ENCODE results near the gene MALSU1. TPM values are rescaled to one million over a fixed set of nuclear protein-coding genes. Genes with fewer than 3 reads are reported as not detected.

Gene MALSU1
- total and polyA plus RNA-seq, 4 donors, result 30.3 to 84.6 (median 40.5) TPM

DNA sequence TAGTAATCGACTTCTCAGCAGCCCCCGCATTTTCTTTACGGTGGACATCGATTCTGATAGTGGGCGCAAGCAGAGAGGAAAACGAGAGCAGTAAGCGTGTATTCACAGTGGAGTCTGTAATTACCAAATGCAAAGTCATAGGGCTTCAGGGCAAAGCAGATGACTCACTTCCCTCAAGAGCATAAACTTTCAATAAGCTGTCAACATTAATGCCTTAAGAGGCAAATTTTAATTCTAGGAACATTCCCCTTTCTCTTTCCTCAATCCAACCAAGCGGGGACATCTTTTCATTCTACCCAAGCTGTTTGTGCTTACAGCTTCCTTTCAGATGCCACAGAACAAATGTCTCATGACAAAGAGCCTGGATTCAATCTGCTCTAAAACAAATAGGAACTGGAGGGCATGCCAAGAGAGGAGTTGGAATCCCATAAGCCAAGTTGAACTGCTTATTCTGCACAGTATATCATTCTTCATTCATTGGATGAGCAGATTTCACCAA lies 48.6 kb downstream of the MALSU1 start:
- Histone ChIP-seq H3K9ac (ENCODE audit: low read depth in 1 of 2, low read length in 2 of 2) (no peak overlapping the region), H3K27ac (ENCODE audit: low read depth in 1 of 2, low read length in 2 of 2) (no peak overlapping the region), H3K4me3 (ENCODE audit: low read depth in 1 of 3, low read length in 3 of 3) (no peak overlapping the region), H3K9me3 (ENCODE audit: control insufficient read depth in 4 of 4, low read length in 3 of 4) (no peaks in the 10 kb centered on the region), H3K36me3 (ENCODE audit: control insufficient read depth in 4 of 4, insufficient read depth in 3 of 4, low read depth in 1 of 4, low read length in 3 of 4) (no peaks in the 10 kb centered on the region), H3K27me3 (ENCODE audit: control insufficient read depth in 4 of 4, insufficient read depth in 4 of 4, low read length in 3 of 4) (no peaks in the 10 kb centered on the region), H3K4me1 (ENCODE audit: control insufficient read depth in 4 of 4, insufficient read depth in 4 of 4, low read length in 3 of 4) (no peaks in the 10 kb centered on the region)
- DNase-seq (ENCODE audit: low spot score), result no peak
- TF ChIP-seq ZBTB33 (IDR thresholded peaks at IDR 0.05) (no peak), FOXA2 (IDR thresholded peaks at IDR 0.05) (no peak), RAD21 (IDR thresholded peaks at IDR 0.05) (no peak), JUND (IDR thresholded peaks at IDR 0.05) (no peak), GABPA (IDR thresholded peaks at IDR 0.05 in 1 of 2, conservative IDR thresholded peaks at IDR 0.05 in 1 of 2) (no peak), RXRA (IDR thresholded peaks at IDR 0.05) (no peak), NR2F2 (IDR thresholded peaks at IDR 0.05) (no peak)
- TF ChIP-seq, protein P1, sequence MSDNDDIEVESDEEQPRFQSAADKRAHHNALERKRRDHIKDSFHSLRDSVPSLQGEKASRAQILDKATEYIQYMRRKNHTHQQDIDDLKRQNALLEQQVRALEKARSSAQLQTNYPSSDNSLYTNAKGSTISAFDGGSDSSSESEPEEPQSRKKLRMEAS (IDR thresholded peaks at IDR 0.05), result no peak
- TF ChIP-seq, protein P2, sequence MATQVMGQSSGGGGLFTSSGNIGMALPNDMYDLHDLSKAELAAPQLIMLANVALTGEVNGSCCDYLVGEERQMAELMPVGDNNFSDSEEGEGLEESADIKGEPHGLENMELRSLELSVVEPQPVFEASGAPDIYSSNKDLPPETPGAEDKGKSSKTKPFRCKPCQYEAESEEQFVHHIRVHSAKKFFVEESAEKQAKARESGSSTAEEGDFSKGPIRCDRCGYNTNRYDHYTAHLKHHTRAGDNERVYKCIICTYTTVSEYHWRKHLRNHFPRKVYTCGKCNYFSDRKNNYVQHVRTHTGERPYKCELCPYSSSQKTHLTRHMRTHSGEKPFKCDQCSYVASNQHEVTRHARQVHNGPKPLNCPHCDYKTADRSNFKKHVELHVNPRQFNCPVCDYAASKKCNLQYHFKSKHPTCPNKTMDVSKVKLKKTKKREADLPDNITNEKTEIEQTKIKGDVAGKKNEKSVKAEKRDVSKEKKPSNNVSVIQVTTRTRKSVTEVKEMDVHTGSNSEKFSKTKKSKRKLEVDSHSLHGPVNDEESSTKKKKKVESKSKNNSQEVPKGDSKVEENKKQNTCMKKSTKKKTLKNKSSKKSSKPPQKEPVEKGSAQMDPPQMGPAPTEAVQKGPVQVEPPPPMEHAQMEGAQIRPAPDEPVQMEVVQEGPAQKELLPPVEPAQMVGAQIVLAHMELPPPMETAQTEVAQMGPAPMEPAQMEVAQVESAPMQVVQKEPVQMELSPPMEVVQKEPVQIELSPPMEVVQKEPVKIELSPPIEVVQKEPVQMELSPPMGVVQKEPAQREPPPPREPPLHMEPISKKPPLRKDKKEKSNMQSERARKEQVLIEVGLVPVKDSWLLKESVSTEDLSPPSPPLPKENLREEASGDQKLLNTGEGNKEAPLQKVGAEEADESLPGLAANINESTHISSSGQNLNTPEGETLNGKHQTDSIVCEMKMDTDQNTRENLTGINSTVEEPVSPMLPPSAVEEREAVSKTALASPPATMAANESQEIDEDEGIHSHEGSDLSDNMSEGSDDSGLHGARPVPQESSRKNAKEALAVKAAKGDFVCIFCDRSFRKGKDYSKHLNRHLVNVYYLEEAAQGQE (IDR thresholded peaks at IDR 0.05), result no peak
- TF ChIP-seq, protein P3, sequence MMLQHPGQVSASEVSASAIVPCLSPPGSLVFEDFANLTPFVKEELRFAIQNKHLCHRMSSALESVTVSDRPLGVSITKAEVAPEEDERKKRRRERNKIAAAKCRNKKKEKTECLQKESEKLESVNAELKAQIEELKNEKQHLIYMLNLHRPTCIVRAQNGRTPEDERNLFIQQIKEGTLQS (IDR thresholded peaks at IDR 0.05), result no peak
- 83% methylated on average over 8 of the region's 8 CpGs for WGBS

- WGBS, result 79% methylated on average over 7 of the region's 7 CpGs
- TF ChIP-seq FOXA2 (IDR thresholded peaks at IDR 0.05) (no peak), YY1 (IDR thresholded peaks at IDR 0.05) (no peak), CTCF (IDR thresholded peaks at IDR 0.05; ENCODE audit: low read depth, low read length, missing input control) (no peak), NR2F2 (IDR thresholded peaks at IDR 0.05) (no peak), EGR1 (IDR thresholded peaks at IDR 0.05; ENCODE audit: low read depth in 2 of 2) (no peak), JUND (IDR thresholded peaks at IDR 0.05) (no peak), RAD21 (IDR thresholded peaks at IDR 0.05) (no peak), TAF1 (conservative IDR thresholded peaks at IDR 0.05) (no peak), FOXA1 (IDR thresholded peaks at IDR 0.05) (no peak), SP1 (IDR thresholded peaks at IDR 0.05) (no peak), HNF4A (conservative IDR thresholded peaks at IDR 0.05) (no peak), GABPA (IDR thresholded peaks at IDR 0.05 in 1 of 2, conservative IDR thresholded peaks at IDR 0.05 in 1 of 2) (no peak)
- TF ChIP-seq, protein P1 (IDR thresholded peaks at IDR 0.05), result no peak
- TF ChIP-seq, protein P2 (IDR thresholded peaks at IDR 0.05), result no peak
- TF ChIP-seq, protein P3 (IDR thresholded peaks at IDR 0.05), result no peak
- H3K9ac ChIP-seq (ENCODE audit: low read depth in 1 of 2, low read length in 2 of 2), result no peak overlapping the region
- no peak overlapping the region for H3K27ac ChIP-seq (ENCODE audit: low read depth in 1 of 2, low read length in 2 of 2)
- H3K4me1 ChIP-seq (ENCODE audit: control insufficient read depth in 4 of 4, insufficient read depth in 4 of 4, low read length in 3 of 4), result no peaks in the 10 kb centered on the region
- no peak for DNase-seq (ENCODE audit: low spot score)
- no peak overlapping the region for H3K4me3 ChIP-seq (ENCODE audit: low read depth in 1 of 3, low read length in 3 of 3)
- no peaks in the 10 kb centered on the region for H3K36me3 ChIP-seq (ENCODE audit: control insufficient read depth in 4 of 4, insufficient read depth in 3 of 4, low read depth in 1 of 4, low read length in 3 of 4)
- no peaks in the 10 kb centered on the region for H3K27me3 ChIP-seq (ENCODE audit: control insufficient read depth in 4 of 4, insufficient read depth in 4 of 4, low read length in 3 of 4)
- no peaks in the 10 kb centered on the region for H3K9me3 ChIP-seq (ENCODE audit: control insufficient read depth in 4 of 4, low read length in 3 of 4)
Observed at GRCh38 chr7:23349484-23350157, 50.5 kb downstream of the MALSU1 start.

Data from liver (tissue), 9 donors.